Activated CD4-positive, alpha-beta memory T cell treated with anti-CD3 and anti-CD28 coated beads, Interleukin-2, amount 10 ng/mL, durations not matched to agents 7 days and 5 days (primary cell): ENCODE results near the gene VCP. TPM values are rescaled to one million over a fixed set of nuclear protein-coding genes. Genes with fewer than 3 reads are reported as not detected.
A peak's percentile ranks its signal among the peaks of the same experiment; 100 is the strongest.

Experiments used
- CTCF ChIA-PET: fragments of 350-600 bp; sonication (Branson Sonifier 250); formaldehyde crosslinking; loops from one replicate; lab custom pipeline; 2021; ENCODE audit warnings: antibody characterized with exemption, inconsistent platforms; lab: Charles Lee
- POLR2A ChIA-PET: fragments of 350-600 bp; sonication (Branson Sonifier 250); formaldehyde crosslinking; loops from one replicate; lab custom pipeline; 2021; ENCODE audit warnings: antibody characterized with exemption; lab: Charles Lee
- DNase-seq: peaks from one replicate; pipeline ENCODE4 v3.0.0-alpha.2; 2020
- H3K27ac Mint-ChIP-seq: one replicate; pipeline ENCODE4 v1.8.0; 2021; ENCODE audit warnings: mild to moderate bottlenecking, mixed read lengths
- H3K27me3 Mint-ChIP-seq: one replicate; pipeline ENCODE4 v1.8.0; 2021; ENCODE audit warnings: mixed read lengths
- H3K36me3 Mint-ChIP-seq: one replicate; pipeline ENCODE4 v1.8.0; 2021; ENCODE audit warnings: low read depth, mixed read lengths
- H3K4me1 Mint-ChIP-seq: one replicate; pipeline ENCODE4 v1.8.0; 2021; ENCODE audit warnings: mixed read lengths
- H3K4me3 Mint-ChIP-seq: one replicate; pipeline ENCODE4 v1.8.0; 2021; ENCODE audit warnings: mild to moderate bottlenecking, mixed read lengths
- H3K9me3 Mint-ChIP-seq: one replicate; pipeline ENCODE4 v1.8.0; 2021; ENCODE audit warnings: mixed read lengths
- total RNA-seq, 2 experiments: library from RNA; stranded (reverse); gene quantifications; one replicate each; pipeline ENCODE4 v1.2.3, GENCODE V29; 2021

VCP gene
- total RNA-seq, 2 experiments from 2014 or later = 224 to 236 TPM

GRCh38 chr9:35074791-35075190 lies 2.4 kb upstream of the VCP start:
- ChIA-PET POLR2A (no interaction called here), CTCF (no interaction called here)
- Mint-ChIP-seq H3K4me3 (no peak overlapping the region), H3K27ac (peak overlapping the region; percentile 16), H3K27me3 (no peaks in the 10 kb centered on the region), H3K9me3 (no peaks in the 10 kb centered on the region), H3K4me1 (peaks cover 66% of the 10 kb centered on the region), H3K36me3 (peaks cover 68% of the 10 kb centered on the region)
- no peak for DNase-seq

- H3K4me3 Mint-ChIP-seq = no peak overlapping the region
- DNase-seq = no peak
- H3K27me3 Mint-ChIP-seq = no peaks in the 10 kb centered on the region
- H3K36me3 Mint-ChIP-seq = peaks cover 69% of the 10 kb centered on the region
- CTCF ChIA-PET = no interaction called here
- POLR2A ChIA-PET = interaction anchor here (0.9 kb wide), 1 partner anchor 19 kb away, joined by 4 read pairs; no protein-coding TSS in a partner anchor
- H3K9me3 Mint-ChIP-seq = no peaks in the 10 kb centered on the region
- H3K4me1 Mint-ChIP-seq = peaks cover 71% of the 10 kb centered on the region
- peak overlapping the region; percentile 95 for H3K27ac Mint-ChIP-seq
Measured at GRCh38 chr9:35074141-35074540, 1.7 kb upstream of the VCP start.

GRCh38 chr9:35073279-35073612 lies 821 bp upstream of the VCP start:
- Mint-ChIP-seq H3K4me1 (peaks cover 72% of the 10 kb centered on the region), H3K9me3 (no peaks in the 10 kb centered on the region), H3K4me3 (peak overlapping the region; percentile 89), H3K36me3 (peaks cover 72% of the 10 kb centered on the region), H3K27me3 (no peaks in the 10 kb centered on the region), H3K27ac (peak overlapping the region; percentile 95)
- POLR2A ChIA-PET = interaction anchor here (0.9 to 2.5 kb wide), 2 partner anchors 20 to 41 kb away, joined by 4 to 28 read pairs; partner anchors contain the start of gene ATOSB
- DNase-seq = no peak
- CTCF ChIA-PET = interaction anchor here (0.9 to 1.0 kb wide), 2 partner anchors 30 to 186 kb away, joined by 3 to 4 read pairs; partner anchors contain the start of gene STOML2

GRCh38 chr9:35071814-35072460 lies 488 bp downstream of the VCP start:
- CTCF ChIA-PET = interaction anchor here (0.6 to 5.2 kb wide), 16 partner anchors 8 to 660 kb away, joined by 3 to 28 read pairs (median 4); partner anchors contain the start of genes ATOSB, CREB3, FANCG and PIGO
- peaks cover 75% of the 10 kb centered on the region for H3K36me3 Mint-ChIP-seq

GRCh38 chr9:35070823-35071813 lies 1.3 kb downstream of the VCP start:
- H3K36me3 Mint-ChIP-seq = peaks cover 76% of the 10 kb centered on the region
- H3K27ac Mint-ChIP-seq = peak overlapping the region; percentile 95
- peaks cover 69% of the 10 kb centered on the region for H3K4me1 Mint-ChIP-seq
- no peaks in the 10 kb centered on the region for H3K9me3 Mint-ChIP-seq
- POLR2A ChIA-PET = interaction anchor here (0.6 to 9.3 kb wide), 20 partner anchors 10 to 1054 kb away, joined by 3 to 136 read pairs (median 8); partner anchors contain the start of genes ATOSB, CCDC107, DNAJB5 and FANCG
- CTCF ChIA-PET = interaction anchor here (0.6 to 5.2 kb wide), 14 partner anchors 9 to 661 kb away, joined by 3 to 28 read pairs (median 4); partner anchors contain the start of genes ATOSB, CREB3 and FANCG
- peak overlapping the region; percentile 89 for H3K4me3 Mint-ChIP-seq
- no peaks in the 10 kb centered on the region for H3K27me3 Mint-ChIP-seq
- no peak for DNase-seq

More at GRCh38 chr9:35071814-35072460, 488 bp downstream of the VCP start:
- Mint-ChIP-seq H3K4me1 (peaks cover 71% of the 10 kb centered on the region), H3K9me3 (no peaks in the 10 kb centered on the region), H3K27ac (peak overlapping the region; percentile 95), H3K27me3 (no peaks in the 10 kb centered on the region), H3K4me3 (peak overlapping the region; percentile 89)
- DNase-seq = peak; percentile 79
- POLR2A ChIA-PET = interaction anchor here (0.6 to 9.3 kb wide), 20 partner anchors 9 to 1053 kb away, joined by 3 to 136 read pairs (median 8); partner anchors contain the start of genes ATOSB, CCDC107, DNAJB5 and FANCG

- DNase-seq = no peak
- peaks cover 58% of the 10 kb centered on the region for H3K4me1 Mint-ChIP-seq
- POLR2A ChIA-PET = interaction anchor here (1.4 to 9.3 kb wide), 3 partner anchors 12 to 45 kb away, joined by 3 to 136 read pairs (median 65); partner anchors contain the start of genes FANCG and PIGO
- H3K9me3 Mint-ChIP-seq = no peaks in the 10 kb centered on the region
- H3K36me3 Mint-ChIP-seq = peaks cover 73% of the 10 kb centered on the region
- peak overlapping the region; percentile 23 for H3K4me3 Mint-ChIP-seq
- H3K27ac Mint-ChIP-seq = no peak overlapping the region
- H3K27me3 Mint-ChIP-seq = no peaks in the 10 kb centered on the region
- CTCF ChIA-PET = interaction anchor here (0.6 to 5.2 kb wide), 4 partner anchors 11 to 170 kb away, joined by 3 to 28 read pairs (median 10); no protein-coding TSS in a partner anchor
Measured at GRCh38 chr9:35069020-35069419, 3.4 kb downstream of the VCP start.

GRCh38 chr9:35067056-35067455 lies 5.4 kb downstream of the VCP start:
- Mint-ChIP-seq H3K4me1 (peaks cover 44% of the 10 kb centered on the region), H3K4me3 (no peak overlapping the region)

GRCh38 chr9:35060548-35061207 lies 11.7 kb downstream of the VCP start:
- ChIA-PET CTCF (interaction anchor here (1.5 kb wide), 1 partner anchor 10 kb away, joined by 3 read pairs; no protein-coding TSS in a partner anchor), POLR2A (interaction anchor here (4.3 kb wide), 1 partner anchor 11 kb away, joined by 23 read pairs; the partner anchor contains the start of gene VCP)
- Mint-ChIP-seq H3K27ac (no peak overlapping the region), H3K36me3 (peaks cover 93% of the 10 kb centered on the region), H3K4me3 (no peak overlapping the region), H3K9me3 (no peaks in the 10 kb centered on the region), H3K27me3 (no peaks in the 10 kb centered on the region), H3K4me1 (peaks cover 2% of the 10 kb centered on the region)
- DNase-seq = no peak

More at GRCh38 chr9:35067056-35067455, 5.4 kb downstream of the VCP start:
- H3K27ac Mint-ChIP-seq = no peak overlapping the region
- H3K27me3 Mint-ChIP-seq = no peaks in the 10 kb centered on the region
- no peak for DNase-seq
- H3K9me3 Mint-ChIP-seq = no peaks in the 10 kb centered on the region
- ChIA-PET CTCF (interaction anchor here (1.3 to 1.6 kb wide), 2 partner anchors 15 to 29 kb away, joined by 6 to 10 read pairs; partner anchors contain the start of gene PIGO), POLR2A (interaction anchor here (0.7 to 9.3 kb wide), 3 partner anchors 14 to 31 kb away, joined by 3 to 136 read pairs (median 3); partner anchors contain the start of gene FANCG)
- H3K36me3 Mint-ChIP-seq = peaks cover 79% of the 10 kb centered on the region

GRCh38 chr9:35059438-35059837 lies 13.0 kb downstream of the VCP start:
- ChIA-PET POLR2A (interaction anchor here (1.2 to 4.3 kb wide), 3 partner anchors 12 to 21 kb away, joined by 3 to 23 read pairs (median 5); partner anchors contain the start of genes FANCG and VCP), CTCF (interaction anchor here (1.5 kb wide), 1 partner anchor 8 kb away, joined by 3 read pairs; no protein-coding TSS in a partner anchor)
- Mint-ChIP-seq H3K4me1 (no peaks in the 10 kb centered on the region), H3K36me3 (peaks cover 92% of the 10 kb centered on the region), H3K9me3 (no peaks in the 10 kb centered on the region), H3K4me3 (no peak overlapping the region), H3K27ac (no peak overlapping the region), H3K27me3 (no peaks in the 10 kb centered on the region)
- no peak for DNase-seq

- Mint-ChIP-seq H3K4me1 (no peaks in the 10 kb centered on the region), H3K36me3 (peaks cover 87% of the 10 kb centered on the region), H3K9me3 (no peaks in the 10 kb centered on the region), H3K4me3 (no peak overlapping the region), H3K27me3 (no peaks in the 10 kb centered on the region), H3K27ac (no peak overlapping the region)
- POLR2A ChIA-PET = interaction anchor here (1.0 to 1.4 kb wide), 2 partner anchors 10 to 13 kb away, joined by 3 read pairs; no protein-coding TSS in a partner anchor
- DNase-seq = no peak
- CTCF ChIA-PET = no interaction called here
Measured at GRCh38 chr9:35057271-35057620, 15.2 kb downstream of the VCP start.

- no peak overlapping the region for H3K4me3 Mint-ChIP-seq
- no peaks in the 10 kb centered on the region for H3K9me3 Mint-ChIP-seq
- H3K27ac Mint-ChIP-seq = no peak overlapping the region
- POLR2A ChIA-PET = interaction anchor here (1.0 to 1.4 kb wide), 2 partner anchors 9 to 14 kb away, joined by 3 read pairs; no protein-coding TSS in a partner anchor
- no peak for DNase-seq
- CTCF ChIA-PET = no interaction called here
- H3K27me3 Mint-ChIP-seq = no peaks in the 10 kb centered on the region
- H3K36me3 Mint-ChIP-seq = peaks cover 82% of the 10 kb centered on the region
- no peaks in the 10 kb centered on the region for H3K4me1 Mint-ChIP-seq
Measured at GRCh38 chr9:35056571-35057270, 15.7 kb downstream of the VCP start.
